Activated CD4-positive, alpha-beta T cell treated with anti-CD3 and anti-CD28 coated beads, Interleukin-2, amount 50 U/mL, for 16 hours (primary cell): ENCODE measurements around the gene PLCB1.

ENCODE experiments used
- DNase-seq: peaks from one replicate; pipeline ENCODE4 v3.0.0-alpha.2; 2020

PLCB1 gene

DNA sequence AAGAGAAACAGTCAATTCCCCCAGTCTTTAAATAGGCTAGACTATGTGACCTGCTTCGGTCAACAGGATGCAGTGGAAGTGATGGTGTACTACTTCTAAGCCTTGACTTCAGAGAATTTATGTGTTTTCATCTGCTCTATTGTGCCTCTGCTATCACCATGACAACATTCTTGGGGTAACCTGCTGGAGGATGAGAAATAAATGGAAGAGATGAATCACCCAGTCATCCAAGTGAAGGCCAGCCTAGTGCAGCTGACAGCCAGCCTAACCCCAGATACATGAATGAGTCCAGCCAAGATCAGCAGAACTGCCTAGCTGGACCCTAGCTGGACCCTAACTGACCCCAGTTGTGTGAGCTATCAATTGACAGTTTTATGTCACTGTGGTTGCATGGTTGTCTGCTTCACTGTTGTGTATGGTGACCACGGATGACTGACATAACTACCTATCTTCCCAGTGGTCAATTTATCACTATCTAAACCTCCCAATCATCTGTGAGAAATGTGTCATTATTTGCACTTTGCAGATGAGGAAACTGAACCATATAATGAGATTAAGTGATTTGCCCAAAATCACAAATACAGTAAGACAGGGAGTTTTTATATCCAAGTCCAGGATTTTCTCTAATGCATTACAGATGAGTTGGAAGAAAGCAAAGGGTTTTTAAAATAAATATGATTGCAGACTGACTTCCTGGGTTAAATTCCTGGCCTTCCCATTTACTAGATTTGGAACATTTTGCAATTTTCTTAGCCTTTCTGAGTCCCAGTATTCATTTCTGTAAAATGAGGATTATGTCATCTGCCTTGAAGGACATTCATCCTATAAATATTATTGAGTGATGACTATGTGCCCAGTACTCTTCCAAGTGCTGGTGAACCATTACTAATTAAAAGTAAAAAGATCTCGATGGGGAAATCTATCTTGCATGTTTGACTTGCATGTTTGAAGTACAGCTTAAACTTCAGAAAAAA lies 800.4 kb downstream of the PLCB1 start:
- DNase-seq = no peak

GRCh38 chr20:8933381-8933807 lies 801.3 kb downstream of the PLCB1 start:
- DNase-seq = no peak

- DNase-seq = no peak
Measured at GRCh38 chr20:8934362-8934761, 802.3 kb downstream of the PLCB1 start.
